SK-N-SH (cell line): ENCODE results near the gene PRRX1. TPM values are rescaled to one million over a fixed set of nuclear protein-coding genes. Genes with fewer than 3 reads are reported as not detected.

ENCODE experiments used
- CTCF ChIA-PET: fragments of 300-600, 350-600 bp; formaldehyde crosslinking; extraction: SDS; loops from one replicate; lab custom pipeline; 2021; lab: Yijun Ruan, JAX
- POLR2A ChIA-PET: fragments of 350-600 bp; sonication (Branson Sonifier 250); formaldehyde crosslinking; extraction: SDS; loops from one replicate; lab custom pipeline; 2020; ENCODE audit warnings: antibody characterized with exemption, inconsistent platforms; lab: Yijun Ruan, JAX
- DNase-seq: peaks from one replicate; pipeline ENCODE4 v3.0.0; 2012
- H2AFZ ChIP-seq: fragments of 200-600 bp; sonication (generic); 2 replicates; pipeline ENCODE4 v1.8.1; 2016; ENCODE audit warnings: antibody characterized with exemption, mild to moderate bottlenecking, low read depth
- H3F3A ChIP-seq: fragments of 200-600 bp; sonication (generic); replicated peaks from 2 replicates; pipeline ENCODE3; 2016; ENCODE audit warnings: antibody characterized with exemption, mild to moderate bottlenecking; ENCODE audit not compliant: insufficient read depth
- H3K27ac ChIP-seq, 2 experiments: fragments of 200-500 bp in 1 of 2; fragments of 200-600 bp in 1 of 2; sonication (Bioruptor generic) in 1 of 2; sonication (generic), shearing (Covaris generic) in 1 of 2; 2 replicates each; pipeline versions ENCODE4 v1.5.1 to v1.6.1; 2014 to 2016; ENCODE audit warnings: low read depth in 2 of 2, inconsistent platforms in 1 of 2, low read length in 1 of 2, mild to moderate bottlenecking in 1 of 2, mixed read lengths in 1 of 2
- H3K27me3 ChIP-seq: fragments of 200-600 bp; sonication (generic), shearing (Covaris generic); 2 replicates; pipeline ENCODE4 v1.6.1; 2016; ENCODE audit warnings: mixed run types; ENCODE audit not compliant: insufficient read depth
- H3K36me3 ChIP-seq, 2 experiments: fragments of 200-500 bp in 1 of 2; fragments of 200-600 bp in 1 of 2; sonication (Bioruptor generic) in 1 of 2; sonication (generic) in 1 of 2; replicated peaks in 1 of 2; 2 replicates each; pipeline versions ENCODE3 to v1.5.1; 2014 to 2016; ENCODE audit warnings: low read length in 1 of 2, mild to moderate bottlenecking in 1 of 2; ENCODE audit not compliant: insufficient read depth in 2 of 2, control insufficient read depth in 1 of 2
- H3K4me1 ChIP-seq, 2 experiments: fragments of 200-500 bp in 1 of 2; fragments of 200-600 bp in 1 of 2; sonication (Bioruptor generic) in 1 of 2; sonication (generic), shearing (Covaris generic) in 1 of 2; 2 replicates each; pipeline versions ENCODE4 v1.5.1 to v1.6.1; 2014 to 2016; ENCODE audit warnings: low read depth in 1 of 2, low read length in 1 of 2, mixed run types in 1 of 2; ENCODE audit not compliant: insufficient read depth in 2 of 2, control insufficient read depth in 1 of 2
- H3K4me2 ChIP-seq: fragments of 200-600 bp; sonication (generic), shearing (Covaris generic); 2 replicates; pipeline ENCODE4 v1.6.1; 2017; ENCODE audit warnings: mixed run types
- H3K4me3 ChIP-seq, 2 experiments: fragments of 200-500 bp in 1 of 2; fragments of 200-600 bp in 1 of 2; sonication (Bioruptor generic) in 1 of 2; sonication (generic), shearing (Covaris generic) in 1 of 2; 2 replicates each; pipeline versions ENCODE4 v1.5.1 to v1.8.1; 2014 to 2016; ENCODE audit warnings: low read depth in 2 of 2, inconsistent platforms in 1 of 2, low read length in 1 of 2, mild to moderate bottlenecking in 1 of 2, mixed read lengths in 1 of 2, moderate library complexity in 1 of 2
- H3K79me2 ChIP-seq: fragments of 200-600 bp; sonication (generic); 2 replicates; pipeline ENCODE4 v1.8.1; 2017; ENCODE audit warnings: mild to moderate bottlenecking; ENCODE audit not compliant: insufficient read depth
- H3K9ac ChIP-seq: fragments of 200-600 bp; sonication (generic); 2 replicates; pipeline ENCODE4 v1.6.1; 2017; ENCODE audit warnings: mixed run types
- H3K9me2 ChIP-seq: fragments of 200-600 bp; sonication (generic); 2 replicates; pipeline ENCODE4 v1.6.1; 2017; ENCODE audit warnings: mixed run types
- H3K9me3 ChIP-seq: fragments of 200-600 bp; sonication (generic); 2 replicates; pipeline ENCODE4 v1.6.1; 2017; ENCODE audit warnings: mixed run types, mild to moderate bottlenecking, moderate library complexity
- H4K20me1 ChIP-seq: fragments of 200-600 bp; sonication (generic); 2 replicates; pipeline ENCODE4 v1.6.1; 2017; ENCODE audit warnings: mild to moderate bottlenecking, mixed run types; ENCODE audit not compliant: insufficient read depth
- CHD2 ChIP-seq: fragments of 150-350 bp; IDR thresholded peaks from 2 replicates; pipeline ENCODE4 v1.6.1; 2018; ENCODE audit warnings: low read length; ENCODE audit not compliant: partially characterized antibody
- EP300 ChIP-seq, 2 experiments: IDR thresholded peaks; 2 replicates each; pipeline versions ENCODE4 v1.4.0 to v1.6.1; 2012; ENCODE audit warnings: borderline replicate concordance in 1 of 2, low read depth in 1 of 2, low read length in 1 of 2
- EZH2phosphoT487 ChIP-seq: fragments of 200-600 bp; sonication (generic); IDR thresholded peaks from 2 replicates; pipeline ENCODE4 v1.6.1; 2017; ENCODE audit warnings: low read depth, mixed run types, mild to moderate bottlenecking, antibody characterized with exemption, moderate library complexity, borderline replicate concordance
- FOXJ3 ChIP-seq: sonication (generic); formaldehyde crosslinking; IDR thresholded peaks from 2 replicates; pipeline ENCODE4 v1.5.1; 2020; ENCODE audit warnings: mild to moderate bottlenecking, missing genetic modification reagents
- FOXM1 ChIP-seq: IDR thresholded peaks from 2 replicates; pipeline ENCODE4 v1.4.0; 2012; ENCODE audit warnings: low read depth, mild to moderate bottlenecking
- GABPA ChIP-seq: IDR thresholded peaks from 2 replicates; pipeline ENCODE4 v1.4.0; 2012; ENCODE audit warnings: low read depth, mild to moderate bottlenecking
- GATA2 ChIP-seq: sonication (generic); formaldehyde crosslinking; IDR thresholded peaks from 2 replicates; pipeline ENCODE4 v1.5.0; 2020; ENCODE audit warnings: mild to moderate bottlenecking, missing genetic modification reagents
- MEF2A ChIP-seq: IDR thresholded peaks from 2 replicates; pipeline ENCODE4 v1.4.0; 2012; ENCODE audit warnings: low read depth, borderline replicate concordance
- MXI1 ChIP-seq: IDR thresholded peaks from 2 replicates; pipeline ENCODE4 v1.6.1; 2012; ENCODE audit warnings: mild to moderate bottlenecking, low read depth, low read length, improper control_type of control experiment
- NFIC ChIP-seq: IDR thresholded peaks from 2 replicates; pipeline ENCODE4 v1.4.0; 2012; ENCODE audit warnings: borderline replicate concordance
- NRF1 ChIP-seq: IDR thresholded peaks from 2 replicates; pipeline ENCODE4 v1.6.1; 2012; ENCODE audit warnings: low read depth, mild to moderate bottlenecking, low read length
- POLR2AphosphoS5 ChIP-seq: IDR thresholded peaks from 2 replicates; pipeline ENCODE4 v1.6.1; 2012; ENCODE audit warnings: low read depth, low read length
- RAD21 ChIP-seq: IDR thresholded peaks from 2 replicates; pipeline ENCODE4 v1.6.1; 2012; ENCODE audit warnings: mild to moderate bottlenecking, low read length
- RCOR1 ChIP-seq: fragments of 150-350 bp; IDR thresholded peaks from 2 replicates; pipeline ENCODE4 v1.6.1; 2017; ENCODE audit warnings: antibody characterized with exemption, low read length
- RFX5 ChIP-seq: IDR thresholded peaks from 2 replicates; pipeline ENCODE4 v1.6.1; 2012; ENCODE audit warnings: mild to moderate bottlenecking, improper control_type of control experiment, low read length
- SIN3A ChIP-seq: IDR thresholded peaks from 2 replicates; pipeline ENCODE4 v1.6.1; 2012; ENCODE audit warnings: low read depth, mild to moderate bottlenecking, low read length, moderate library complexity, borderline replicate concordance
- TAF1 ChIP-seq: IDR thresholded peaks from 2 replicates; pipeline ENCODE4 v1.6.1; 2012; ENCODE audit warnings: low read depth, mild to moderate bottlenecking, low read length, moderate library complexity, borderline replicate concordance
- TCF12 ChIP-seq: IDR thresholded peaks from 2 replicates; pipeline ENCODE4 v1.4.0; 2012
- TEAD4 ChIP-seq: IDR thresholded peaks from 2 replicates; pipeline ENCODE4 v1.4.0; 2012; ENCODE audit warnings: mild to moderate bottlenecking, borderline replicate concordance; ENCODE audit not compliant: insufficient read depth
- YY1 ChIP-seq: IDR thresholded peaks from 2 replicates; pipeline ENCODE4 v1.4.0; 2012; ENCODE audit warnings: low read depth, mild to moderate bottlenecking
- whole genome bisulfite sequencing: methylation state at CpG from one replicate; pipeline ENCODE4 v1.1.6; 2017; ENCODE audit warnings: low lambda C conversion rate; 5-methylcytosine and 5-hydroxymethylcytosine counted together
- polyA plus RNA-seq, 3 experiments: library from polyadenylated mRNA; depleted of rRNA; stranded (reverse); fragments of >200 nt; gene quantifications; 2 replicates each; pipeline ENCODE4 v1.2.3, GENCODE V29; 2012
- TF ChIP-seq, protein P1 (sequence below): fragments of 150-350 bp; IDR thresholded peaks from 2 replicates; pipeline ENCODE4 v1.6.1; 2017; ENCODE audit warnings: antibody characterized with exemption, low read length, low read depth, borderline replicate concordance
- TF ChIP-seq, protein P2 (sequence below): IDR thresholded peaks from 2 replicates; pipeline ENCODE4 v1.4.0; 2012; ENCODE audit warnings: low read depth, borderline replicate concordance
- TF ChIP-seq, protein P3 (sequence below): IDR thresholded peaks from 2 replicates; pipeline ENCODE4 v1.4.0; 2012; ENCODE audit warnings: low read depth
- TF ChIP-seq, protein P4 (sequence below): IDR thresholded peaks from 2 replicates; pipeline ENCODE4; 2012

The PRRX1 gene
- polyA plus RNA-seq, 1 of the 3 experiments (the other 2 are of a cell fraction) = 356 TPM

DNA sequence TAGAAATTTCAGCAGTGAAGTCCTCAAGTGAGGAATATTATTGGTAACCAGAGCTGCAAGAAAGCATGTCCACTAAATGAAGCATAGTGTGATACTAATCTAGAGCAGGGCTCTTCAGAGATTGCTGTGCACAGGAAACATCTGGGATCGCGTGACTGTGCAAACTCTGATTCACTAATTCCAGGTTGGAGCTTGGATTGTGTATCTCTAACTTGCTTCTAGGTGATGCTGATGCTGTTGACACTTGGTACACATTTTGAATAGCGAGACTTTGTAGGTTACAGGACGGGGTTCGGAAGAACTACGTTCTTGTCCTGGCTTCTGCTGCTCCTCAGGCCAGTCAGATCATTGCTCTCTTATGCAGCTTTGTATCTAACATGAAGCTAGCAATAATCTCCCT, 66.5 kb downstream of the PRRX1 start:
- Histone ChIP-seq H3K9me2 (no peaks in the 10 kb centered on the region), H4K20me1 (no peaks in the 10 kb centered on the region), H3K4me3 (no peak overlapping the region), H3K9me3 (no peaks in the 10 kb centered on the region), H3K4me1 (peaks cover 41 to 49% of the 10 kb centered on the region in 2 experiments), H3K27me3 (no peaks in the 10 kb centered on the region), H3K4me2 (peak overlapping the region; percentile 50), H3K79me2 (peaks cover 87% of the 10 kb centered on the region), H3F3A (peaks cover 93% of the 10 kb centered on the region), H3K9ac (peak overlapping the region; percentile 37; the same call in 1 of the 2 replicates), H3K27ac (peak overlapping the region; percentile 79 to 91; a peak in 3 of 4 replicates), H3K36me3 (peaks cover 76 to 96% of the 10 kb centered on the region in 2 experiments), H2AFZ (no peak overlapping the region)
- 23% methylated on average over 6 of the region's 6 CpGs for WGBS
- DNase-seq = no peak
- POLR2A ChIA-PET = no interaction called here
- TF ChIP-seq EZH2phosphoT487 = no peak
- TF ChIP-seq NRF1 = no peak
- TF ChIP-seq MXI1 = no peak
- TF ChIP-seq POLR2AphosphoS5 = no peak; the same call in 1 of the 2 replicates
- TF ChIP-seq TEAD4 = no peak
- TF ChIP-seq CHD2 = no peak
- TF ChIP-seq, protein P1, sequence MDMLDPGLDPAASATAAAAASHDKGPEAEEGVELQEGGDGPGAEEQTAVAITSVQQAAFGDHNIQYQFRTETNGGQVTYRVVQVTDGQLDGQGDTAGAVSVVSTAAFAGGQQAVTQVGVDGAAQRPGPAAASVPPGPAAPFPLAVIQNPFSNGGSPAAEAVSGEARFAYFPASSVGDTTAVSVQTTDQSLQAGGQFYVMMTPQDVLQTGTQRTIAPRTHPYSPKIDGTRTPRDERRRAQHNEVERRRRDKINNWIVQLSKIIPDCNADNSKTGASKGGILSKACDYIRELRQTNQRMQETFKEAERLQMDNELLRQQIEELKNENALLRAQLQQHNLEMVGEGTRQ = no peak
- TF ChIP-seq, protein P2, sequence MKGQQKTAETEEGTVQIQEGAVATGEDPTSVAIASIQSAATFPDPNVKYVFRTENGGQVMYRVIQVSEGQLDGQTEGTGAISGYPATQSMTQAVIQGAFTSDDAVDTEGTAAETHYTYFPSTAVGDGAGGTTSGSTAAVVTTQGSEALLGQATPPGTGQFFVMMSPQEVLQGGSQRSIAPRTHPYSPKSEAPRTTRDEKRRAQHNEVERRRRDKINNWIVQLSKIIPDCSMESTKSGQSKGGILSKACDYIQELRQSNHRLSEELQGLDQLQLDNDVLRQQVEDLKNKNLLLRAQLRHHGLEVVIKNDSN = no peak
- TF ChIP-seq FOXM1 = no peak
- no peak for TF ChIP-seq FOXJ3 (CRISPR knock-in tag)
- no peak for TF ChIP-seq RCOR1
- no peak for TF ChIP-seq GABPA
- no peak for TF ChIP-seq MEF2A
- TF ChIP-seq TAF1 = no peak
- TF ChIP-seq TCF12 = peak; percentile 66
- no peak for TF ChIP-seq GATA2 (CRISPR knock-in tag)
- TF ChIP-seq EP300 (IDR thresholded peaks at IDR 0.05; ENCODE audit: borderline replicate concordance in 1 of 2, low read depth in 1 of 2, low read length in 1 of 2) = no peak; a peak in 1 of 4 replicates
- TF ChIP-seq, protein P3, sequence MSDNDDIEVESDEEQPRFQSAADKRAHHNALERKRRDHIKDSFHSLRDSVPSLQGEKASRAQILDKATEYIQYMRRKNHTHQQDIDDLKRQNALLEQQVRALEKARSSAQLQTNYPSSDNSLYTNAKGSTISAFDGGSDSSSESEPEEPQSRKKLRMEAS = peak; percentile 42; the same call in 1 of the 2 replicates
- TF ChIP-seq YY1 = no peak
- no peak for TF ChIP-seq RAD21
- TF ChIP-seq SIN3A = peak; percentile 56; the same call in 1 of the 2 replicates
- TF ChIP-seq, protein P4, sequence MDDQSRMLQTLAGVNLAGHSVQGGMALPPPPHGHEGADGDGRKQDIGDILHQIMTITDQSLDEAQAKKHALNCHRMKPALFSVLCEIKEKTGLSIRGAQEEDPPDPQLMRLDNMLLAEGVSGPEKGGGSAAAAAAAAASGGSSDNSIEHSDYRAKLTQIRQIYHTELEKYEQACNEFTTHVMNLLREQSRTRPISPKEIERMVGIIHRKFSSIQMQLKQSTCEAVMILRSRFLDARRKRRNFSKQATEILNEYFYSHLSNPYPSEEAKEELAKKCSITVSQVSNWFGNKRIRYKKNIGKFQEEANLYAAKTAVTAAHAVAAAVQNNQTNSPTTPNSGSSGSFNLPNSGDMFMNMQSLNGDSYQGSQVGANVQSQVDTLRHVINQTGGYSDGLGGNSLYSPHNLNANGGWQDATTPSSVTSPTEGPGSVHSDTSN = 0 out of 2 replicates have a peak, but pooled peaks have one; percentile 19
- TF ChIP-seq NFIC = no peak
- TF ChIP-seq RFX5 = no peak
- CTCF ChIA-PET = interaction anchor here (1.3 kb wide), 1 partner anchor 41 kb away, joined by 6 read pairs; no protein-coding TSS in a partner anchor
